ENCODE measurements around the gene GNAS-AS1. TPM values are rescaled to one million over a fixed set of nuclear protein-coding genes. Genes with fewer than 3 reads are reported as not detected.

The GNAS-AS1 gene
- total RNA-seq, 1 donor from 2014 or later, result 1.1 TPM

- DNase-seq, result no peak
- TF ChIP-seq, protein P1, sequence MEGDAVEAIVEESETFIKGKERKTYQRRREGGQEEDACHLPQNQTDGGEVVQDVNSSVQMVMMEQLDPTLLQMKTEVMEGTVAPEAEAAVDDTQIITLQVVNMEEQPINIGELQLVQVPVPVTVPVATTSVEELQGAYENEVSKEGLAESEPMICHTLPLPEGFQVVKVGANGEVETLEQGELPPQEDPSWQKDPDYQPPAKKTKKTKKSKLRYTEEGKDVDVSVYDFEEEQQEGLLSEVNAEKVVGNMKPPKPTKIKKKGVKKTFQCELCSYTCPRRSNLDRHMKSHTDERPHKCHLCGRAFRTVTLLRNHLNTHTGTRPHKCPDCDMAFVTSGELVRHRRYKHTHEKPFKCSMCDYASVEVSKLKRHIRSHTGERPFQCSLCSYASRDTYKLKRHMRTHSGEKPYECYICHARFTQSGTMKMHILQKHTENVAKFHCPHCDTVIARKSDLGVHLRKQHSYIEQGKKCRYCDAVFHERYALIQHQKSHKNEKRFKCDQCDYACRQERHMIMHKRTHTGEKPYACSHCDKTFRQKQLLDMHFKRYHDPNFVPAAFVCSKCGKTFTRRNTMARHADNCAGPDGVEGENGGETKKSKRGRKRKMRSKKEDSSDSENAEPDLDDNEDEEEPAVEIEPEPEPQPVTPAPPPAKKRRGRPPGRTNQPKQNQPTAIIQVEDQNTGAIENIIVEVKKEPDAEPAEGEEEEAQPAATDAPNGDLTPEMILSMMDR (IDR thresholded peaks at IDR 0.05), result no peak
Measured at GRCh38 chr20:58896820-58897219, 46.1 kb upstream of the GNAS-AS1 start.

GRCh38 chr20:58895448-58896180 lies 44.9 kb upstream of the GNAS-AS1 start:
- intact Hi-C loops (cut with DNase I), result no loop called here
- Histone ChIP-seq H3K27me3 (no peaks in the 10 kb centered on the region), H3K36me3 (peaks cover 22% of the 10 kb centered on the region), H3K27ac (no peak overlapping the region), H3K9me3 (no peaks in the 10 kb centered on the region), H3K4me3 (no peak overlapping the region), H3K4me1 (peaks cover 60% of the 10 kb centered on the region)
- TF ChIP-seq, protein P1 (IDR thresholded peaks at IDR 0.05), result no peak
- DNase-seq (no peak), ATAC-seq (no peak)

More at GRCh38 chr20:58896820-58897219, 46.1 kb upstream of the GNAS-AS1 start:
- H3K27me3 ChIP-seq, result no peaks in the 10 kb centered on the region
- H3K4me1 ChIP-seq, result peaks cover 60% of the 10 kb centered on the region
- no peak overlapping the region for H3K27ac ChIP-seq
- no peaks in the 10 kb centered on the region for H3K9me3 ChIP-seq
- intact Hi-C loops (cut with DNase I), result no loop called here
- H3K36me3 ChIP-seq, result peaks cover 22% of the 10 kb centered on the region
- no peak overlapping the region for H3K4me3 ChIP-seq
- no peak for ATAC-seq

- TF ChIP-seq, protein P1 (IDR thresholded peaks at IDR 0.05), result no peak
- peaks cover 22% of the 10 kb centered on the region for H3K36me3 ChIP-seq
- no peak for ATAC-seq
- H3K27me3 ChIP-seq, result no peaks in the 10 kb centered on the region
- no peak for DNase-seq
- peak overlapping the region; percentile 26 for H3K27ac ChIP-seq
- peaks cover 58% of the 10 kb centered on the region for H3K4me1 ChIP-seq
- H3K9me3 ChIP-seq, result no peaks in the 10 kb centered on the region
- H3K4me3 ChIP-seq, result peak overlapping the region; percentile 7
- intact Hi-C loops (cut with DNase I), result no loop called here
Measured at GRCh38 chr20:58894652-58895447, 44.1 kb upstream of the GNAS-AS1 start.

DNA sequence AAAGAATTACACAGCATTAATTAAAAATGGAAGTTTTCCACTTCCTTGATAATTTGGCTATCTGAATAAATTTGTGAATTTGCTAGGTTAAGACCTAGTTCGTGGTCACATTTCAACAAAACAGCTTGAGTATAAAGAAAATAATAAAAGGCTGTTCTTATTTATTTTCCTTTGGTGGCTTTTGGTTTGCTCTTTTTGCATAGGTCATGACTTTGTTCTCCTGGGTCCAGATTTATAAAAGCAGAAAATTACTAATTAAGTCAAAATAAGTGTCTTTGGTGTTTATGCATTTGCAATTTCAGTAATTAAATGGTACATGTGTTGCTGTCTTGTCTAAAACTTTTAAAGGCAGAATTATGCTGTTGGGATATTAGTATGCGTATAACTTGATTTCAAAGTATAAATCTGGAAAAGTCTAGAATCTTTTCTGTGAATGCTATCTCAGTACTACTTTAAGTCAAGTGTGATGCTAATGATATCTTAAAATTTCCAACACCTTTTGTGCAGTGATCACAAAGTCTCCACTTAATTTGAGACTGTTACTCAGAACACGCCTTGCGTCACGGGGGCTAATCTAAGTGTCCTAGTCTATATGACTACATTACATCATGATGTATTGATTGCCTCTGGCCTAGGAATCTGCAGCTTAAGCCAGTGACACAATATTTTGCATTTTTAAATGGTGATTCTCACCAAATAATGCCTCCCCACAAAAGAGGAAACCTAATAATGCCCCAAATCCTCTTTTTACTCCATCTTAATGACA lies 42.8 kb upstream of the GNAS-AS1 start:
- H3K4me3 ChIP-seq, result peak overlapping the region; percentile 65
- TF ChIP-seq, protein P1 (IDR thresholded peaks at IDR 0.05), result no peak
- no peaks in the 10 kb centered on the region for H3K9me3 ChIP-seq
- no peaks in the 10 kb centered on the region for H3K27me3 ChIP-seq
- H3K27ac ChIP-seq, result peak overlapping the region; percentile 94
- H3K4me1 ChIP-seq, result peaks cover 56% of the 10 kb centered on the region
- ATAC-seq (no peak), DNase-seq (no peak)
- peaks cover 14% of the 10 kb centered on the region for H3K36me3 ChIP-seq
- intact Hi-C loops (cut with DNase I), result no loop called here

- Histone ChIP-seq H3K27ac (peak overlapping the region; percentile 94), H3K4me3 (peak overlapping the region; percentile 65), H3K4me1 (peaks cover 51% of the 10 kb centered on the region), H3K27me3 (no peaks in the 10 kb centered on the region), H3K36me3 (peaks cover 10% of the 10 kb centered on the region), H3K9me3 (no peaks in the 10 kb centered on the region)
- TF ChIP-seq, protein P1 (IDR thresholded peaks at IDR 0.05), result no peak
- DNase-seq (no peak), ATAC-seq (no peak)
- intact Hi-C loops (cut with DNase I), result no loop called here
Measured at GRCh38 chr20:58892932-58893224, 42.2 kb upstream of the GNAS-AS1 start.
